ENCODE results near the gene RPS6KA5.
"Not testable (repeated sequence)": the region's sequence is repeated elsewhere in the genome, so short reads cannot be mapped to it uniquely, and the experiment has no call there.

Gene RPS6KA5

GRCh38 chr14:91040545-91040944, 19.9 kb downstream of the RPS6KA5 start:
- DNase-seq (ENCODE audit: low read depth), result no peak
- no peak for TF ChIP-seq CTCF (IDR thresholded peaks at IDR 0.05; ENCODE audit: insufficient read depth, low read depth, low read length, missing control alignments)
- H3K4me3 ChIP-seq (ENCODE audit: low read length), result no peak overlapping the region

- DNase-seq (ENCODE audit: low read depth), result peak; percentile 92
- TF ChIP-seq CTCF (IDR thresholded peaks at IDR 0.05; ENCODE audit: insufficient read depth, low read depth, low read length, missing control alignments), result no peak
Measured at GRCh38 chr14:91038439-91038838, 22.0 kb downstream of the RPS6KA5 start.

GRCh38 chr14:91036741-91037469, 23.5 kb downstream of the RPS6KA5 start:
- no peak for TF ChIP-seq CTCF (IDR thresholded peaks at IDR 0.05; ENCODE audit: insufficient read depth, low read depth, low read length, missing control alignments)
- no peak overlapping the region for H3K4me3 ChIP-seq (ENCODE audit: low read length)
- DNase-seq (ENCODE audit: low read depth), result no peak

More at GRCh38 chr14:91038439-91038838, 22.0 kb downstream of the RPS6KA5 start:
- H3K4me3 ChIP-seq (ENCODE audit: low read length), result no peak overlapping the region

GRCh38 chr14:91035855-91036254, 24.6 kb downstream of the RPS6KA5 start:
- no peak overlapping the region for H3K4me3 ChIP-seq (ENCODE audit: low read length)
- TF ChIP-seq CTCF (IDR thresholded peaks at IDR 0.05; ENCODE audit: insufficient read depth, low read depth, low read length, missing control alignments), result no peak
- no peak for DNase-seq (ENCODE audit: low read depth)

- DNase-seq (ENCODE audit: low read depth), result not testable (repeated sequence)
Measured at GRCh38 chr14:91034379-91034778, 26.1 kb downstream of the RPS6KA5 start.

GRCh38 chr14:91032248-91032647, 28.2 kb downstream of the RPS6KA5 start:
- no peak for DNase-seq (ENCODE audit: low read depth)
- no peak for TF ChIP-seq CTCF (IDR thresholded peaks at IDR 0.05; ENCODE audit: insufficient read depth, low read depth, low read length, missing control alignments)
- H3K4me3 ChIP-seq (ENCODE audit: low read length), result no peak overlapping the region

More at GRCh38 chr14:91034379-91034778, 26.1 kb downstream of the RPS6KA5 start:
- not testable (repeated sequence) for H3K4me3 ChIP-seq (ENCODE audit: low read length)

GRCh38 chr14:91031666-91032065, 28.8 kb downstream of the RPS6KA5 start:
- TF ChIP-seq CTCF (IDR thresholded peaks at IDR 0.05; ENCODE audit: insufficient read depth, low read depth, low read length, missing control alignments), result no peak
- no peak overlapping the region for H3K4me3 ChIP-seq (ENCODE audit: low read length)
- no peak for DNase-seq (ENCODE audit: low read depth)
